NCI-H1930 (cell line): Measurements from ENCODE around the gene SLC33A1.

ENCODE experiments used
- DNase-seq, 2 experiments: peaks; one replicate each; lab custom pipeline; 2025; lab: John Stamatoyannopoulos, UW

SLC33A1 gene

DNA sequence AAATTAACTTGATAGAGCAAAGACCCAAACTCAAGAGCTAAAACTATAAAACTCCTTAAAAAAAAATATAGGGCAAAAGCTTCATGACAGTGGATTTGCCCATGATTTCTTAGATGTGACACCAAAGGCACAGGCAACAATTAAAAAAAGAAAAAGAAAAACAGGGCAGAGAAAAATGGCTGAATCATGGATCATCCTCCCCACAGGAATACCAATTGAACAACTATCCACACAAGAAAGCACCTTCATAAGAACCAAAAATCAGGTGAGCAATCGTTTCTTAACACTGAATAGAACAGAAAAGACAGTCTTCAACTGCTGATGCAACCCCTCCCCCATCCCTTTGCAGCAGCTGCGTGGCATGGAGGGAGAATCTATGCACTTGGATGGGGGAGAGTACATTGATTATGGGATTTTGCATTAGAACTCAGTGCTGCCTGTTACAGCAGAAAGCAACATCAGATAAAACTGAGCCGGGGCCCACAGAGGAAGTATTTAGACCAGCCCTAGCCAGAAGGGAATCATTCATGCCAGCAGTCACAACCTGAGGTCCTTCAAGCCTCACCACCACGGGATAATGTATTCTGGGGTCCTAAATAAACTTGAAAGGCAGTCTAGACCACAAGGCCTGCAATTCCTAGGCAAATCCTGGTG lies 63.8 kb downstream of the SLC33A1 start:
- no peak for DNase-seq

DNA sequence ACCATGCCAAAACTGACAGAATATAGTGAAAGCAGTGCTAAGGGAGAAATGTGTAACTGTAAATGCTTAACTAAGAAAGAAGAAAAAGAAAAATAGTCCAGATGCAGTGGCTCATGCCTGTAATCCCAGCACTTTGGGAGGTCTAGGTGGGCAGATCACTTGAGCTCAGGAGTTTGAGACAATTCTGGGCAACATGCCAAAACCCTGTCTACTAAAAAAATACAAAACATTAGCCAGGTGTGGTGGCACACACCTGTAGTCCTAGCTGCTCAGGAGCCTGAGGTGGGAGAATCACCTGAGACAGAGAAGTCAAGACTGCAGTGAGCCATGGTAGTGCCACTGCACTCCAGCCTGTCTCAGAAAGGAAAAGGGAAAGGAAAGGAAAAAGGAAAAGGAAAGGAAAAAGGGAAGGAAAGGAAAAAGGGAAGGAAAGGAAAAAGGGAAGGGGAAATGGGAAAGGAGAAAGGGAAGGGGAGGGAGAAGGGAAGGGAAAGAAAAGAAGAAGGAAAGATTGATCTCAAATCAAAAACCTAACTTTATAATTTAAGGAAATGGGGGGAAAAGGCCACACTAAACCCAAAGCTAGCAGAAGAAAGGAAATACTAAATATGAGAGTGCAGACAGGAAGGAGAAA lies 68.4 kb downstream of the SLC33A1 start:
- no peak for DNase-seq

DNA sequence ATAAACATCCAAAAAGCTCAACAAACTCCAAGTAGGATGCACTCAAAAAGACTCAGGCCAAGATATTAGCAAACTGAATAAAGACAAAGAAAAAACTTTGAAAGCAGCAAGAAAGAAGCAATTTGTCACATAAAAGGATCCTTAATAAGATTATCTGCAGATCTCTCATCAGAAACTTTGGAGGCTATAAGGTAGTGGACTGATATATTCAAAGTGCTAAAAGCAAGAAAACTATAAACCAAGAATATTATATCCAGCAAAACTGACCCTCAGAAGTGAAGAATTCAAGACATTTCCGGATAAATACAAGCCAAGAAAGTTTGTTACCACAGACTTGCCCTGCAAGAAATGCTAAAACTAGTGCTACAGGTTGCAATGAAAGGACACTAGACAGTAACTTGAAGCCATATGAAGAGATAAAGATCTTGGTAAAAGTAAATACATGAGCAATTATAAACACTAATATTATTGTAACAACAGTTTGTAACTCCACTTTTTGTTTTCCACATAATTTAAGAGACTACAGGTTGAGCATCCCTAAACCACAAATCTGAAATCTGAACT lies 71.8 kb downstream of the SLC33A1 start:
- no peak for DNase-seq

DNA sequence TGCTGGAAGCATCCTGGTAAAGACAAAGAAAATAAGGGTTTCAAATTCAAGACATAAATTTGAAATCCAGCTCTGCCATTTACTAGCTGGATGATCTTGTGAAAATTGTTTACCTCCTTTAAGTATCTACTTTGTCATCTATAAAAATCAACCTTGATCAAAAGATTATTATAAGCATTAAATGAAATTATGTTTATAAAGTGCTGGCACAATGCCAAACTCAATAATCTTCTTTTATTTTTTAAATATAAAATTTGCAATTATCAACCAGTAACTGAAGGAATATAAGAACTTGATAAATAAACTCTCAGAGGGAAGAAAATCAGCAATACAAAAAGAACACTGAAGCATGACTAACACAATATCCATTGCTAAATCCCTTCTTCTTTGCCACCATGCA lies 73.9 kb downstream of the SLC33A1 start:
- DNase-seq = no peak

DNA sequence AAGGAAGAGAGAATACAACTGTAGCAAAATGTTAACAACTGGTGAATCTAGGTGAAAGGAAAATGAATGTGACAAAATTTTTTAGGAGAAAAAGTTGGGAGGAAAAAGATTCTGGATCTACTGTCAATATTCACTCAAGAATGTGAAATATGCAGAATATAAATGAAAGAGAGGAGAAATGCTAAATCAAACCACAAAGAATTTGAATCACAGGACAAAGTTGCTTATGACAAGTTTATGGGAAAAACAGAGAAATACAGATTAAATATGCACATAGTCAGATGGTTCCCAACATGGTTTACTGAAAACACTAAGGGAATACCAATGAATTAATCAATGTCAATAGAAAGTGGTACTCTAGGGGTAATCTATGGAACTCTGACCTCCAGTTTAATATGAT lies 75.8 kb downstream of the SLC33A1 start:
- DNase-seq = no peak

DNA sequence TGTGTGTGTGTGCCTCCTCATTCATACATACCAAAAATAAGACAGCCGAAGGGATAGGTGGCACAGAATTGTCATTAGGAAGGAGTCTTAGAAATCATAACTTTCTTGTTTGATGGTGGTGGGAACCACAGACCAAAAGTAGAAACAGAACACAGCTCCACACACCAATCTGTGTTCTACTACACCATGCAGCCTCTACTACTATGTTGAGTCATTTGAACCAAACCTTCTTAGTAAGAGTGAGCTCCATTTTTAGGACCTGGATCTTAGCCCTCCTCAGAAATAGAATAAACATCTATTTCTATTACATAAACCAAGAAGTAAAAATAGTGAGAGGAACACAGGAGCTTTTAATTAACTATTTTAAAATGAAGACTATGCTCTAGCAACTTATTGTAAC lies 81.4 kb downstream of the SLC33A1 start:
- DNase-seq = no peak

DNA sequence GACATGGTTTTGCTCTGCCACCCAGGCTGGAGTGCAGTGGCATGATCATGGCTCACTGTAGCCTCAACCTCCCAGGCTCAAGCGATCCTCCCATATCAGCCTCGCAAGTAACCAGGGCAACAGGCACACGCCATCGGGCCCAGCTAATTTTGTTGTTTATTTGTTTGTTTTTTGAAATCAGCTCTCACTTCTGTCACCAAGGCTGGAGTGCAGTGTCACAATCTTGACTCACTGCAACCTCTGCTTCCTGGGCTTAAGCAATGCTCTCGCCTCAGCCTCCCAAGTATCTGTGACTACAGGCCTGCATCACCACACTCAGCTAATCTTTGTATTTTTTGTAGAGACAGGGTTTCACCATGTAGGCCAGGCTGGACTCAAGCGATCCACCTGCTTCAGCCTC lies 83.1 kb downstream of the SLC33A1 start:
- DNase-seq = no peak
